Left lung (tissue), 10 donors: ENCODE results near the gene SNRPA1. TPM values are rescaled to one million over a fixed set of nuclear protein-coding genes. Genes with fewer than 3 reads are reported as not detected.

Experiments
- ATAC-seq: fragments of 200-7000 bp; cut with Tn5 transposase; one replicate; pipeline ENCODE4 v1.9.1; 2020; ENCODE audit warnings: moderate library complexity
- DNase-seq, 4 donors: peaks; one replicate each; pipeline ENCODE4 v3.0.0-alpha.2; 2013 to 2020
- H3K27ac ChIP-seq, 2 donors: fragments of 200-600 bp; sonication (generic) in 1 of 2; one replicate each; pipeline versions ENCODE4 v1.5.0 to v1.8.0; 2020 to 2021
- H3K27me3 ChIP-seq, 2 donors: fragments of 200-600 bp; sonication (generic) in 1 of 2; one replicate each; pipeline versions ENCODE4 v1.5.0 to v1.8.0; 2020 to 2021
- H3K36me3 ChIP-seq, 2 donors: fragments of 200-600 bp; sonication (generic) in 1 of 2; one replicate each; pipeline versions ENCODE4 v1.5.0 to v1.8.0; 2020 to 2021
- H3K4me1 ChIP-seq, 2 donors: fragments of 200-600 bp; one replicate each; pipeline ENCODE4 v1.8.0; 2021
- H3K4me3 ChIP-seq, 2 donors: fragments of 200-600 bp; sonication (generic) in 1 of 2; one replicate each; pipeline versions ENCODE4 v1.5.0 to v1.8.0; 2020 to 2021; ENCODE audit warnings: mild to moderate bottlenecking in 1 of 2
- H3K9me3 ChIP-seq, 2 donors: fragments of 200-600 bp; sonication (generic) in 1 of 2; one replicate each; pipeline versions ENCODE4 v1.5.0 to v1.8.0; 2020 to 2021
- intact Hi-C, 2 donors: fragments of 100-400 bp; cut with DNase I; formaldehyde crosslinking; loops; one replicate each; pipeline versions ENCODE4 v1.11.2 to v1.14.2; 2022
- polyA plus RNA-seq, 6 donors: library from polyadenylated mRNA; unstranded; fragments of 120-200 nt; gene quantifications; one replicate each; pipeline ENCODE4 v1.2.1, GENCODE V29; 2013; ENCODE audit not compliant: insufficient read length in 6 of 6
- total RNA-seq, 2 donors: library from RNA; stranded (reverse); fragmentation: NEBNext Ultra II Directional; extraction: Animal tissue kit (Norgen Biotek cat#: 25700); gene quantifications; one replicate each; pipeline ENCODE4 v1.2.1, GENCODE V29; 2021
- TF ChIP-seq, protein P1 (sequence below), 2 donors: fragments of 200-600 bp; sonication (generic) in 1 of 2; IDR thresholded peaks; one replicate each; pipeline versions ENCODE4 v1.5.0 to v1.8.0; 2021; ENCODE audit warnings: antibody characterized with exemption in 2 of 2
- donor health status: DM: no; HTN: yes; CAD: no.
- donor health status: DM: no; HTN: no; CAD: no.

SNRPA1 gene
- total and polyA plus RNA-seq, 8 donors, result 34.4 to 74.2 (median 61.8) TPM

DNA sequence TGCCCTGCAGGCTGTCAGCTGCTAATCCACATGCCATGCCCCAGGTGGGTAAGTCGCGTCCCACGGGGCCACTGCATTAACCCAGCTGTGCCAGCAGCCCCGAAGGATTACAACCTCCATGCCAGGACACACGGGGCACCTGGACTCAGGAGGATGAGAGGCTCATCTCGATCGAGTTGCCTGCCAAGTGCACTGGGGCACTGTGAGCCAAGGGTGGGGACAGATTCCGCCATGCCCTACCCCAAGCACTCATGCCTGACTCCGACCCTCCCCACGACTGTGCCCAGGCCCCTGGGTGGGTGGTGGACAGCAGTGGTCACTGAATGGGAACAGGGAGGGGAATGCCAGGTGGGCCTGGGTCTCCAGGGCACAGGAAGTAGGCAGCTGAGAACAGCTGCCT is 20.7 kb upstream of the SNRPA1 start:
- TF ChIP-seq, protein P1, sequence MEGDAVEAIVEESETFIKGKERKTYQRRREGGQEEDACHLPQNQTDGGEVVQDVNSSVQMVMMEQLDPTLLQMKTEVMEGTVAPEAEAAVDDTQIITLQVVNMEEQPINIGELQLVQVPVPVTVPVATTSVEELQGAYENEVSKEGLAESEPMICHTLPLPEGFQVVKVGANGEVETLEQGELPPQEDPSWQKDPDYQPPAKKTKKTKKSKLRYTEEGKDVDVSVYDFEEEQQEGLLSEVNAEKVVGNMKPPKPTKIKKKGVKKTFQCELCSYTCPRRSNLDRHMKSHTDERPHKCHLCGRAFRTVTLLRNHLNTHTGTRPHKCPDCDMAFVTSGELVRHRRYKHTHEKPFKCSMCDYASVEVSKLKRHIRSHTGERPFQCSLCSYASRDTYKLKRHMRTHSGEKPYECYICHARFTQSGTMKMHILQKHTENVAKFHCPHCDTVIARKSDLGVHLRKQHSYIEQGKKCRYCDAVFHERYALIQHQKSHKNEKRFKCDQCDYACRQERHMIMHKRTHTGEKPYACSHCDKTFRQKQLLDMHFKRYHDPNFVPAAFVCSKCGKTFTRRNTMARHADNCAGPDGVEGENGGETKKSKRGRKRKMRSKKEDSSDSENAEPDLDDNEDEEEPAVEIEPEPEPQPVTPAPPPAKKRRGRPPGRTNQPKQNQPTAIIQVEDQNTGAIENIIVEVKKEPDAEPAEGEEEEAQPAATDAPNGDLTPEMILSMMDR (IDR thresholded peaks at IDR 0.05), result no peak
- no peak overlapping the region for H3K27ac ChIP-seq
- H3K9me3 ChIP-seq, result no peaks in the 10 kb centered on the region
- no peak overlapping the region for H3K4me3 ChIP-seq
- H3K27me3 ChIP-seq, result peaks cover 0 to 21% of the 10 kb centered on the region in 2 donors
- intact Hi-C loops, result no loop called here
- H3K4me1 ChIP-seq, result peaks cover 0 to 6% of the 10 kb centered on the region in 2 donors
- no peaks in the 10 kb centered on the region for H3K36me3 ChIP-seq
- no peak for ATAC-seq
- DNase-seq, result no peak

DNA sequence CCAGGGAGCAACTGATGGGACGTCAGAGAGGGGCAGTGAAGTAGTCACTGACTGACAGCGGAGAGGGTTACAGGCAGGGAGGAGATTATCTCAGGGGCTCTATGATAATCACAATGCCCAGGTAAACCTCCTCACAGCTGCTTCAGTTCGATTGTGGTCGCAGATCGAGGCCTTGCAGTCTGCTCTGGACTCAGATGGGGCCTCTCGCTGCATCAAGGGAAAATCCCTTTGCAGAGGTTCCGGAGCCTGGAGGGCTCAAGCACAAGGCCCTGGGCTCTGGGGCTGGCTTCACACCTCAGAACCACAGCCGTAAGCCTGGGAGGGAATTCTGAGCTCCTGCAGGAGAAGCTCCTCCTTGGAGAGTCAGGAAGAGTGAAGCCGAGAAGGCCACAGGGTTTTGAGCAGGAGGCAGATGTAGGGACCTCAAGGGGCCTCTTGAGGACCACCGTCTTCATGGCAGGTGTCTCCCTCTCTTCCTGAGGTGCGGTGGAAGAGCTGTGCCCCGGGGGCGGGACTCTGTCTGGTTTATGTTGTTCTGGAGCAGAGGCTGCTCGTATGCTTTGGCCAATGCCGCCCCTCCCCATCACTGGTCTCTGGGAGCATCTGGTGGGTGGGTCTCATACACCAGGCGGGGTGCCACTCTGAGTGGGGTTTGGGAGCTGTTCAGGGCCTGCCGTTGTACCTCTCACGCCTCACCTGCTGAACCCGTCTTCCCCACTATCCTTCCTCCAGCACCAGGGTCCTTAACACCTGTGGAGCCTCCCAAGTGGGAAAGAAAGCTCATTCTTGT is 19.5 kb upstream of the SNRPA1 start:
- Histone ChIP-seq H3K36me3 (no peaks in the 10 kb centered on the region), H3K9me3 (no peaks in the 10 kb centered on the region), H3K27ac (no peak overlapping the region), H3K4me1 (no peaks in the 10 kb centered on the region), H3K4me3 (no peak overlapping the region), H3K27me3 (peaks cover 0 to 16% of the 10 kb centered on the region in 2 donors)
- DNase-seq (no peak), ATAC-seq (no peak)
- intact Hi-C loops, result no loop called here
- TF ChIP-seq, protein P1 (IDR thresholded peaks at IDR 0.05), result no peak

DNA sequence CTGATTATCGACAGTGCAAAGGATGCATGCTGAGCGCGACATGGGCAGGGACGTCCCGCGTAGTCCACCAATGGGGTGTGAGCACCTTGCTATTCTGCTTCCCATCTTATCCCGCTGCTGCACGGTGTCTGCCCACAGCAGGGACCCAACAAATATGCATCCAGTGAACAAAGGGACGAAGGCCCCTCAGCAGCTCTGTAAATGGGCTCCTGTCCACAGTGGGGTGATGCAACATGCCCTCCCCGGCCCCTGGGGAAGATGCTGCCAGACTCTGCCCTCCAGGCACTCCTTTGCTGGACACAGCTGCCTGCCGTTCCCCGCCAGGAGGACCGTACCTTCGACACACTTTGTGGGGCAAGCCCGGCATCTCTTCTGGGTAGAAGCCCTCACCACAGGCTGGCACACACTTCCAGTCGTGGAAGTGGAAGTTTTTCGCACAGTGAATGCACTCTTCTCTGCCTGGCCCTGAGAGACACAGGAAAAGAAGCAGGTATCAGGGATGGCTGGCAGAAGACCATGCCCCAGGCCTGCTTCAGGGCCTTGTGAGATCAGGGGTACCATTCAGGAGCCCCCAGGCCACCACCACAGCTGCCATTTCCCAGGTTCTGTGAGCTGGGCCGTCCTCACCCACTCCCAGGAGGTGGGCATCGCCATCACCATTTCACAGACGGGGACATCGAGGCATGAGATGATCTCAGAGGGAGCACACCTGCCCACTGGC is 18.2 kb upstream of the SNRPA1 start:
- ATAC-seq (no peak), DNase-seq (no peak)
- Histone ChIP-seq H3K4me1 (no peaks in the 10 kb centered on the region), H3K4me3 (no peak overlapping the region), H3K27me3 (peaks cover 0 to 6% of the 10 kb centered on the region in 2 donors), H3K9me3 (no peaks in the 10 kb centered on the region), H3K36me3 (no peaks in the 10 kb centered on the region), H3K27ac (no peak overlapping the region)
- intact Hi-C loops, result no loop called here
- TF ChIP-seq, protein P1 (IDR thresholded peaks at IDR 0.05), result no peak

DNA sequence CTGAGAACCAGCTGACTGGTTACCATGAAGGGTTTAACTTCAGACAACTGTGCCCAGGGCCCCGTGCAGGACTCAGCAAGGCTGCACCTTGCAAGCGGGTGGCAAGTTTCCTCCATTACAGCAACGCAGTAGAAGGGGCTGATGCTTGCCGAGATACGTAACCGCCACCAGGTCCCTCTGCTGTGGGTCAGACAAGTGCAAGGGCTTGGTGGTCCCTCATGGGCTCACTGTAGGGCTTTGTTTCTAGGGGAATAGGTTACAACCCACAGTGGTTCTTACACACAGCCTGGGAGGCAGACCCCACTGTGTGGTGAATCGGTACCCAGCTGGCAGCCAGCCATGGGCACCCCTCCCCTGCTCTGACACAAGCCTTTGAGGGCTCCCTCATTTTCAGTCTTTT is 15.5 kb upstream of the SNRPA1 start:
- Histone ChIP-seq H3K9me3 (no peaks in the 10 kb centered on the region), H3K4me3 (no peak overlapping the region), H3K36me3 (no peaks in the 10 kb centered on the region), H3K27me3 (no peaks in the 10 kb centered on the region), H3K27ac (no peak overlapping the region), H3K4me1 (no peaks in the 10 kb centered on the region)
- TF ChIP-seq, protein P1 (IDR thresholded peaks at IDR 0.05), result no peak
- DNase-seq (no peak), ATAC-seq (no peak)
- intact Hi-C loops, result no loop called here

DNA sequence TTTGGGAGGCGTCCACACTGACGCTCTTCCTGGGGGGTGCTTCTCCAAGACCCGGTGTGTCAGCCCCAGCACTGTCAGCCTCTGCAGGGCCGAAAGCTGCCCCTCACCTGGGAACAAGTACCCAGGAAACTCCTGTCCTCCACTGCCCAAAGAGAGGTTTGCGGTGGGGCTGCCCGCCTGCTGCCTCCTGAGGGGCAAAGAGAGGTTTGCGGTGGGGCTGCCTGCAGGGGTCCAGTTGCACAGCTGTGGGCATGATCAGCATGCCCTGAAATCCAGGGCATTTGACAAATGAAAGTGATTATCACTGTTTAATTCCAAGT is 15.1 kb upstream of the SNRPA1 start:
- TF ChIP-seq, protein P1 (IDR thresholded peaks at IDR 0.05), result no peak
- no peaks in the 10 kb centered on the region for H3K4me1 ChIP-seq
- no peak overlapping the region for H3K4me3 ChIP-seq
- H3K36me3 ChIP-seq, result no peaks in the 10 kb centered on the region
- no peaks in the 10 kb centered on the region for H3K27me3 ChIP-seq
- intact Hi-C loops, result no loop called here
- H3K9me3 ChIP-seq, result no peaks in the 10 kb centered on the region
- H3K27ac ChIP-seq, result no peak overlapping the region
- ATAC-seq, result no peak
- DNase-seq, result no peak
